NCI-H748 (cell line): Measurements from ENCODE around the gene CDH7.

Source experiments
- DNase-seq: peaks from one replicate; lab custom pipeline; 2025; ENCODE audit not compliant: unreplicated experiment; lab: John Stamatoyannopoulos, UW

CDH7 gene

GRCh38 chr18:65907281-65907680 is 156.5 kb downstream of the CDH7 start:
- DNase-seq, result no peak

- no peak for DNase-seq
Observed at GRCh38 chr18:65919018-65919417, 168.2 kb downstream of the CDH7 start.

GRCh38 chr18:65919663-65920062 is 168.9 kb downstream of the CDH7 start:
- DNase-seq, result no peak

- DNase-seq, result no peak
Observed at GRCh38 chr18:65922103-65922502, 171.3 kb downstream of the CDH7 start.

- DNase-seq, result peak; percentile 17
Observed at GRCh38 chr18:65924904-65925303, 174.1 kb downstream of the CDH7 start.

GRCh38 chr18:65934874-65935273 is 184.1 kb downstream of the CDH7 start:
- DNase-seq, result peak; percentile 21

- DNase-seq, result no peak
Observed at GRCh38 chr18:65936678-65937077, 185.9 kb downstream of the CDH7 start.

GRCh38 chr18:65937180-65937579 is 186.4 kb downstream of the CDH7 start:
- no peak for DNase-seq

- DNase-seq, result peak; percentile 70
Observed at GRCh38 chr18:65938592-65939372, 188.0 kb downstream of the CDH7 start.
